Duodenal mucosa (tissue), 2 donors: ENCODE data around the gene EPYC.

Source experiments
- H3K27ac ChIP-seq: one replicate; pipeline ENCODE4 v1.7.0; 2013; ENCODE audit warnings: low read depth, low read length
- H3K27me3 ChIP-seq, 2 donors: one replicate each; pipeline ENCODE4 v1.7.0; 2013; ENCODE audit warnings: low read length in 2 of 2, control low read depth in 1 of 2; ENCODE audit not compliant: insufficient read depth in 2 of 2, control insufficient read depth in 1 of 2
- H3K36me3 ChIP-seq, 2 donors: one replicate each; pipeline ENCODE4 v1.7.0; 2013; ENCODE audit warnings: low read length in 2 of 2, control low read depth in 1 of 2; ENCODE audit not compliant: insufficient read depth in 2 of 2, control insufficient read depth in 1 of 2
- H3K4me1 ChIP-seq, 2 donors: one replicate each; pipeline ENCODE4 v1.7.0; 2013; ENCODE audit warnings: low read length in 2 of 2, control low read depth in 1 of 2; ENCODE audit not compliant: insufficient read depth in 2 of 2, control insufficient read depth in 1 of 2
- H3K4me3 ChIP-seq, 2 donors: one replicate each; pipeline ENCODE4 v1.7.0; 2013; ENCODE audit warnings: low read length in 2 of 2, low read depth in 1 of 2
- H3K9ac ChIP-seq, 2 donors: one replicate each; pipeline ENCODE4 v1.7.0; 2013; ENCODE audit warnings: low read length in 2 of 2, low read depth in 1 of 2
- H3K9me3 ChIP-seq, 2 donors: one replicate each; pipeline ENCODE4 v1.7.0; 2013; ENCODE audit warnings: low read length in 2 of 2, control low read depth in 1 of 2; ENCODE audit not compliant: control insufficient read depth in 1 of 2

Gene EPYC

GRCh38 chr12:90978117-90978770 is 26.5 kb downstream of the EPYC start:
- Histone ChIP-seq H3K9me3 (no peaks in the 10 kb centered on the region), H3K4me3 (no peak overlapping the region), H3K9ac (no peak overlapping the region), H3K27ac (no peak overlapping the region), H3K27me3 (no peaks in the 10 kb centered on the region), H3K4me1 (no peaks in the 10 kb centered on the region), H3K36me3 (no peaks in the 10 kb centered on the region)

- no peaks in the 10 kb centered on the region for H3K9me3 ChIP-seq
- H3K9ac ChIP-seq, result no peak overlapping the region
- no peaks in the 10 kb centered on the region for H3K36me3 ChIP-seq
- no peaks in the 10 kb centered on the region for H3K27me3 ChIP-seq
- H3K4me1 ChIP-seq, result no peaks in the 10 kb centered on the region
- H3K4me3 ChIP-seq, result no peak overlapping the region
- H3K27ac ChIP-seq, result no peak overlapping the region
Measured at GRCh38 chr12:90977224-90977623, 27.5 kb downstream of the EPYC start.

GRCh38 chr12:90974286-90974685 is 30.5 kb downstream of the EPYC start:
- no peak overlapping the region for H3K27ac ChIP-seq
- H3K27me3 ChIP-seq, result no peaks in the 10 kb centered on the region
- H3K36me3 ChIP-seq, result no peaks in the 10 kb centered on the region
- H3K4me1 ChIP-seq, result no peaks in the 10 kb centered on the region
- H3K4me3 ChIP-seq, result no peak overlapping the region
- H3K9ac ChIP-seq, result no peak overlapping the region
- no peaks in the 10 kb centered on the region for H3K9me3 ChIP-seq

GRCh38 chr12:90972226-90972625 is 32.5 kb downstream of the EPYC start:
- Histone ChIP-seq H3K27me3 (no peaks in the 10 kb centered on the region), H3K36me3 (no peaks in the 10 kb centered on the region), H3K9me3 (no peaks in the 10 kb centered on the region), H3K4me1 (no peaks in the 10 kb centered on the region), H3K4me3 (no peak overlapping the region), H3K9ac (no peak overlapping the region), H3K27ac (no peak overlapping the region)

GRCh38 chr12:90970911-90971310 is 33.9 kb downstream of the EPYC start:
- Histone ChIP-seq H3K36me3 (no peaks in the 10 kb centered on the region), H3K27me3 (no peaks in the 10 kb centered on the region), H3K27ac (no peak overlapping the region), H3K4me3 (no peak overlapping the region), H3K9ac (no peak overlapping the region), H3K4me1 (no peaks in the 10 kb centered on the region), H3K9me3 (no peaks in the 10 kb centered on the region)

GRCh38 chr12:90970471-90970870 is 34.3 kb downstream of the EPYC start:
- H3K27ac ChIP-seq, result no peak overlapping the region

GRCh38 chr12:90969851-90970250 is 34.9 kb downstream of the EPYC start:
- Histone ChIP-seq H3K4me3 (no peak overlapping the region), H3K27me3 (no peaks in the 10 kb centered on the region), H3K9ac (no peak overlapping the region)

More at GRCh38 chr12:90970471-90970870, 34.3 kb downstream of the EPYC start:
- H3K9me3 ChIP-seq, result no peaks in the 10 kb centered on the region
- no peak overlapping the region for H3K4me3 ChIP-seq
- H3K27me3 ChIP-seq, result no peaks in the 10 kb centered on the region
- H3K36me3 ChIP-seq, result no peaks in the 10 kb centered on the region
- H3K9ac ChIP-seq, result no peak overlapping the region
- H3K4me1 ChIP-seq, result no peaks in the 10 kb centered on the region

GRCh38 chr12:90969346-90969745 is 35.4 kb downstream of the EPYC start:
- Histone ChIP-seq H3K4me3 (no peak overlapping the region), H3K27me3 (no peaks in the 10 kb centered on the region), H3K4me1 (no peaks in the 10 kb centered on the region), H3K36me3 (no peaks in the 10 kb centered on the region), H3K9me3 (no peaks in the 10 kb centered on the region), H3K9ac (no peak overlapping the region), H3K27ac (no peak overlapping the region)

More at GRCh38 chr12:90969851-90970250, 34.9 kb downstream of the EPYC start:
- no peaks in the 10 kb centered on the region for H3K36me3 ChIP-seq
- no peaks in the 10 kb centered on the region for H3K9me3 ChIP-seq
- no peak overlapping the region for H3K27ac ChIP-seq
- H3K4me1 ChIP-seq, result no peaks in the 10 kb centered on the region

GRCh38 chr12:90965204-90965603 is 39.6 kb downstream of the EPYC start:
- Histone ChIP-seq H3K4me3 (no peak overlapping the region), H3K4me1 (no peaks in the 10 kb centered on the region), H3K36me3 (no peaks in the 10 kb centered on the region), H3K27me3 (no peaks in the 10 kb centered on the region), H3K27ac (no peak overlapping the region), H3K9me3 (no peaks in the 10 kb centered on the region), H3K9ac (no peak overlapping the region)

GRCh38 chr12:90964616-90965015 is 40.2 kb downstream of the EPYC start:
- Histone ChIP-seq H3K4me1 (no peaks in the 10 kb centered on the region), H3K9ac (no peak overlapping the region), H3K27ac (no peak overlapping the region), H3K36me3 (no peaks in the 10 kb centered on the region), H3K4me3 (no peak overlapping the region), H3K27me3 (no peaks in the 10 kb centered on the region), H3K9me3 (no peaks in the 10 kb centered on the region)

- H3K9me3 ChIP-seq, result no peaks in the 10 kb centered on the region
- no peaks in the 10 kb centered on the region for H3K4me1 ChIP-seq
- H3K9ac ChIP-seq, result no peak overlapping the region
- no peaks in the 10 kb centered on the region for H3K27me3 ChIP-seq
- no peak overlapping the region for H3K4me3 ChIP-seq
- H3K36me3 ChIP-seq, result no peaks in the 10 kb centered on the region
- H3K27ac ChIP-seq, result no peak overlapping the region
Measured at GRCh38 chr12:90963946-90964345, 40.8 kb downstream of the EPYC start.
